Measurements from ENCODE around the gene SDSL.

Gene SDSL

GRCh38 chr12:113396828-113397496 is 25.2 kb upstream of the SDSL start:
- no peak for FAIRE-seq

- no peak for FAIRE-seq
Observed at GRCh38 chr12:113397497-113398197, 24.5 kb upstream of the SDSL start.

GRCh38 chr12:113398346-113399290 is 23.6 kb upstream of the SDSL start:
- FAIRE-seq = no peak

GRCh38 chr12:113399490-113399889 is 22.7 kb upstream of the SDSL start:
- FAIRE-seq = no peak

GRCh38 chr12:113400362-113400761 is 21.8 kb upstream of the SDSL start:
- FAIRE-seq = no peak

GRCh38 chr12:113401066-113402000 is 20.8 kb upstream of the SDSL start:
- FAIRE-seq = no peak

- no peak for FAIRE-seq
Observed at GRCh38 chr12:113402586-113403260, 19.5 kb upstream of the SDSL start.

GRCh38 chr12:113403435-113404415 is 18.5 kb upstream of the SDSL start, which contains the start of gene SDS:
Gene SDS, minus strand, starts transcription at chr12:113403887. Its CDS starts 4,179 bp downstream, at chr12:113399708.
- FAIRE-seq = no peak

- FAIRE-seq = no peak
Observed at GRCh38 chr12:113405694-113406093, 16.5 kb upstream of the SDSL start.

GRCh38 chr12:113407931-113408600 is 14.1 kb upstream of the SDSL start:
- no peak for FAIRE-seq

GRCh38 chr12:113408756-113409298 is 13.4 kb upstream of the SDSL start:
- no peak for FAIRE-seq

GRCh38 chr12:113409462-113410124 is 12.6 kb upstream of the SDSL start:
- no peak for FAIRE-seq

- FAIRE-seq = no peak
Observed at GRCh38 chr12:113413488-113413939, 8.7 kb upstream of the SDSL start.

- FAIRE-seq = no peak
Observed at GRCh38 chr12:113414519-113415038, 7.6 kb upstream of the SDSL start.

GRCh38 chr12:113416091-113416754 is 6.0 kb upstream of the SDSL start:
- FAIRE-seq = no peak

GRCh38 chr12:113418213-113418879 is 3.8 kb upstream of the SDSL start:
- no peak for FAIRE-seq

GRCh38 chr12:113420996-113421595 is 1.1 kb upstream of the SDSL start:
- no peak for FAIRE-seq

Measured in endometrium (tissue), 2 donors.